Activated CD8-positive, alpha-beta memory T cell treated with anti-CD3 and anti-CD28 coated beads for 24 hours (primary cell): ENCODE measurements around the gene CREBRF.
"Not testable (repeated sequence)": the region's sequence is repeated elsewhere in the genome, so short reads cannot be mapped to it uniquely, and the experiment has no call there.

Experiments used
- DNase-seq: peaks from one replicate; pipeline ENCODE4 v3.0.0-alpha.2; 2020

CREBRF gene, protein sequence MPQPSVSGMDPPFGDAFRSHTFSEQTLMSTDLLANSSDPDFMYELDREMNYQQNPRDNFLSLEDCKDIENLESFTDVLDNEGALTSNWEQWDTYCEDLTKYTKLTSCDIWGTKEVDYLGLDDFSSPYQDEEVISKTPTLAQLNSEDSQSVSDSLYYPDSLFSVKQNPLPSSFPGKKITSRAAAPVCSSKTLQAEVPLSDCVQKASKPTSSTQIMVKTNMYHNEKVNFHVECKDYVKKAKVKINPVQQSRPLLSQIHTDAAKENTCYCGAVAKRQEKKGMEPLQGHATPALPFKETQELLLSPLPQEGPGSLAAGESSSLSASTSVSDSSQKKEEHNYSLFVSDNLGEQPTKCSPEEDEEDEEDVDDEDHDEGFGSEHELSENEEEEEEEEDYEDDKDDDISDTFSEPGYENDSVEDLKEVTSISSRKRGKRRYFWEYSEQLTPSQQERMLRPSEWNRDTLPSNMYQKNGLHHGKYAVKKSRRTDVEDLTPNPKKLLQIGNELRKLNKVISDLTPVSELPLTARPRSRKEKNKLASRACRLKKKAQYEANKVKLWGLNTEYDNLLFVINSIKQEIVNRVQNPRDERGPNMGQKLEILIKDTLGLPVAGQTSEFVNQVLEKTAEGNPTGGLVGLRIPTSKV

DNA sequence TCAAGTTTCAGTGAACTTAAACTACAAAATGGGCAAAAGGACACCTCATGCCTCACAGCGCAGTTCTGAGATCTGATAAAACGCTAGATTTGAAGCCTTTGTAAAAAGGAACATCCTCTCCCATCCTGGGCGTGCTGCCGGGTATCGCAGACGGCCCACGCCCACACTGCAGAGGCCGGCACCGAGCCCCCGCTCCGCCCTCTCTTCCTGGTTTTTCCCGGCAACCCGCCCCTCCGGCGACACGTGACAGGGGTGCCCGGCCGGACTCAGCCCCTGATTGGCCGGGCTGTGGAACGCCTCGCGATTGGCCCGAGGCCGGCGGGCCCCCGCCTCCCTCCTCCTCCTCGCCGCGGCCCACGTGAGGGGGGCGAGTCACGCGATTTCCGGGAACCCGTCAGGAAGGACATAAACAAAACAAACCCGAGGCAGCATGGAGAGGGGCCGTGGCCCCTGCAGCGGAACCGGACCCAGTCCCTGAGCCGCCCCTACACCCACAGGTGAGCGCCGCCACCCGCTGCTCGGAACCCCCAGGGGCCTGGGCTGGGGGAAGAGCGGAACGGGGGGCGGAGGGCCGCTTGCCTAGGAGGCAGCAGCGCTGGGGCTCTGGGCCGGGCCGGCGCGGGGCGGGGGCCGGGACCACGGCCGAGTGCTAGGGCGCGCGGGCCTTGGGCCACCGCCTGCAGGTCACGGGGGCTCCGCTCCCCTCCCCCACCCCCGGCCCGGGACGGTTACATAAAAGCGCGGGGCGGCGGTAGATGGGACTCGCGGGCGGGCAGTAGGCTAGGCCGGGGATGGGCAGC is at the start of gene CREBRF:
Gene CREBRF, plus strand, starts transcription at position 370 of the 800 bp plus-strand sequence. CDS start 24,424 bp downstream, outside the sequence.
- peak; percentile 98 for DNase-seq

DNA sequence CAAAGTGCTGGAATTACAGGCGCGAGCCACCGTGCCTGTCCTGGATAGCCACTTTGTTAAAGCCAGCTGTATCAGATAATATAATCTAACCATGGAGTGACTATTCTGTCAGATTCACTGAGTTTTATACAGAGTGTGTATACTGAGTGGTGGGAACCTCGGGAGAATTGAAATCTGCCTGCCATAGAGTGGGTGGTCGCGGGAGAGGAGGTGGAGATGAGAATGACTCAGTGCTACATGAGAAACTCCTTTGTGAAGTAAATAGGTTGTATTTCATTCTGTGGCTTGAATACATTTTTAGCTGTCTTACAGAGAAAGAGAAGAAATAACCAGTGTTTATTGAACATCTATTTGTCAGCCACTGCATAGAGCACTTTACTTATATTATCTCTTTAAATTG is 46.1 kb upstream of the CREBRF start:
- DNase-seq = no peak

DNA sequence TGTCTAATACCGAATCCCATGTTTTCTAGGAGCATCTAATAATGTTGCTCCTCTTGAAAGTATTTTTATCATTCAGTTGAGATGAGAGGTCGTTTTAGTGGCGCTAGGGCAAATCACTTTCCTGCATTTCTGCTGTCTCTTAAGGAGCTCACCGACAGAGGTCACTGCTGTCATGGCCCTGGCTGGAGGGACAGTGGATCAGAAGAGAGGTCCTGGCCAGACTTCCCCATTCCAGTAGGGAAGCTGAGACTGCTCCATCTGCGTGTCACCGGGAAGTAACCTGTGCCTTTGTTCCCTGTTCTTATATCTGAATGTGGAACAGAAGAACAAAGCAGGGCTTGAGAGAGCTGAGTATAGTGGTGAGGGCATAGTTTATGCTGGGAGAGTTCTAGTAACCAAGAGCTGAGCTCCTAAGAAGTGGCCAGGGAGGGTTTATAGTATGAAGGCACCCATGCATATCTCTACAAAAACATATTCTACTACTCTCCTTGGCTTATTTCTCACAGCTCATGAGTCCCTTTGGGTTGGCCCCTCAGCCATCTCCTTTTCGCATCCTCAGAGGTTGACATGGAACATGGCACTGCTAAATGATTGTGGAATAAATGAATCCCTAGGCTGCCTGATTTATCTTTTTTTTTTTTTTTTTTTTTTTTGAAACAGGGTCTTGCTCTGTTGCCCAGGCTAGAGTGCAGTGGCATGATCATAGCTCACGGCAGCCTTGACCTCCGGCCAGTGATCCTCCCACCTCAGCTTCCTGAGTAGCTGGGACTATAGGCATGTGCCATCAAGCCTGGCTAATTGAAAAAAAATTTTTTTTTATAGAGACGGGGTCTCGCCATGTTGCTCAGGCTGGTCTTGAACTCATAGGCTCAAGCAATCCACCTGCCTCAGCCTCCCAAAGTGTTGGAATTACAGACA is 45.3 kb upstream of the CREBRF start:
- no peak for DNase-seq

DNA sequence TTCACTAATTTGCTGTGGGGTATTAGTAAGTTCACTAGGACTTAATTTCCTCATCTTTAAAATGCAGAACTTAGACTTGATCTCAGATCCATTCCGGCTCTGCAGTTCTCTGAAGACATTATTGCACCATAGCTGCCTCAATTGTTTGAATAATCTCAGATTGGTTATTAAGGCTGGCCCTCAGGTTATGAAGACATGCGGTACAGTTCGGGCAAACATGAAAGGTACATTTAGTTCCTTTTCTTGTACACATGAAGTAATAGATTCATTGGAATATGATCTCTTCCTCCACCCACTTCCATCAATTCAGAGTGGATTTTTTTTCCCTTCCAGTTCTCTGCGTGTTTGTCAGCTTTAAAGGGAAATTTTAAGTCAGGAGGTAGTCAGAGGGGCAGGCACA is 44.6 kb upstream of the CREBRF start:
- no peak for DNase-seq

DNA sequence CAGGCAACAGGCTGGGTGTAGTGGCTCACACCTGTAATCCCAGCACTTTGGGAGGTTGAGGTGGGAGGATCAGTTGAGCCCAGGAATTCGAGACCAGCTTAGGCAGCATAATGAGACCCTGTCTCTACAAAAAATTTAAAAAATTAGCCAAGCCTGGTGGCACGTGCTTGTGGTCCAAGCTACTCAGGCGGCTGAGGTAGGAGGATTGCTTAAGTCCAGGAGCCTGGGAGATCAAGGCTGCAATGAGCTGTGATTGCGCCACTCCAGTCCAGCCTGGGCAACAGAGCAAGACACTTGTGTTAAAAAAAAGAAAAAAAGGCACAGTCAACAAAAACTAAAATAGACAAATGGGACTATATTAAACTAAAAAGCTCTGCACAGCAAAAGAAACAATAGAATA is 43.3 kb upstream of the CREBRF start:
- DNase-seq = no peak

DNA sequence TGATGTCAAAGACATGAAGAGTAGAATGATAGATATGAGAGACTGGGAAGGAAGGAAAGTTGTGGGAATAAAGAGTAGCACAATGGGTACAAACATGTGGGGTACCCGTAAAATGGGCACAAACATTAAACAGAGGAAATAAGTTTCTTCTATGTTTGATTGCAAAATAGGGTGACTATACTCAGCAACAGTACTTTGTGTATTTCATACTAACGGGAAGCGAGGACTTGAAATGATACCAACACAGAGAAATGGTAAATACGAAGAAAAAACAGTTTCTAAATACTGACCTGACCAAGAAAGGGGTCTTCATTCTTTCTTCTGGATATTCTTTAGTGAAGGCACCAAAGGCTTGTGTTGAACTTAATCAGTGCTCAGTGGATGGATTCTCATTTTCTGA is 41.5 kb upstream of the CREBRF start:
- no peak for DNase-seq

DNA sequence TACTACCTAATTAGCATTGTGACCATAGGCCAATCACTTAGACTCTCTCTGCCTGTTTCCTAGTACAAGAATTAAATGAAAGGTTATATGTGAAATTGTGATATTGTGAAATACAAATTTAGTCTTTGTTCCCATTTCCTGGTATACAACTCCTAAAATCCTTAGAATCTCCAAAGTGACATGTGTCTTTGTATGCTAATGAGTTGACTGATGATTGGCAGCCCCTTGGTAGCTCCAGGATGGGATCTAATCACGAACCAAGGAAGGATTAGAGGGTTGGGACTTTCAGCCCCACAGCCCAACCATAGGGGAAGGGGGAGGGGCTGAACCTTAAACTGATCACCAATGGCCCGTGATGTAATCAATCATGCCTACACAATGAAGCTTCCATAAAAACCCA is 41.0 kb upstream of the CREBRF start:
- DNase-seq = no peak

DNA sequence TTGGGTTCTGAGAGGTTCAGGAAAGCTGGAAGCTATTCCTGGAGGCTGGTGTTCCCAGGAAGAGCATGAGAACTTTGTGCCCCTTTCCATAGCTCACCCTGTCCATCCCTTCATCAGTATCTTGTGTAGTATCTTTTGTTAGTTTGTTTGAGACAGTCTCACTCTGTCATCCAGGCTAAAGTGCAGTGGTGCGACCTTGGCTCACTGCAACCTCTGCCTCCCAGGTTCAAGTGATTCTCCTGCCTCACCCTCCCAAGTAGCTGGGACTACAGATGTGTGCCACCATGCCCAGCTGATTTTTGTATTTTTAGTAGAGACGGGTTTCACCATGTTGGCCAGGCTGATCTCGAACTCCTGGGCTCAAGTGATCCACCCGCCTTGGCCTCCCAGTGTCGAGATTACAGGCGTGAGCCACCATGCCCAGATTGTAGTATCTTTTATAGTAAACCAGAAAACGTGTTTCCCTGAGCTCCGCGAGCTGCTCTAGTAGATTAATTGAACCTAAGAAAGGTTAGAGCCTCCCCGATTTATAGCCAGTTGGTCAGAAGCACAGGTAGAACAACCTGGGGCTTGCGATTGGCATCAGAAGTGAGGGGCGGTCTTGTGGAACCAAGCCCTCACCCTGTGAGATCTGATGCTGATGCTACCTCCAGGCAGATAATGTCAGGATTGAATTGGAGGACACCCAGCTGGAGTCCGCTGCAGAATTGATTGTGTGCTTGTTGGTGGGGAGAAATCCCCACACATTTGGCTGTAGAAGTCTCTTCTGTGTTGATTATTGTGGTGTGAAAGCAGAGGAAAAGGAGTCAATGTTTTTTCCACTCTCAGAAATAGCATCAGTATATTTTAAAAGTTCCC is 40.3 kb upstream of the CREBRF start:
- DNase-seq = peak; percentile 15

DNA sequence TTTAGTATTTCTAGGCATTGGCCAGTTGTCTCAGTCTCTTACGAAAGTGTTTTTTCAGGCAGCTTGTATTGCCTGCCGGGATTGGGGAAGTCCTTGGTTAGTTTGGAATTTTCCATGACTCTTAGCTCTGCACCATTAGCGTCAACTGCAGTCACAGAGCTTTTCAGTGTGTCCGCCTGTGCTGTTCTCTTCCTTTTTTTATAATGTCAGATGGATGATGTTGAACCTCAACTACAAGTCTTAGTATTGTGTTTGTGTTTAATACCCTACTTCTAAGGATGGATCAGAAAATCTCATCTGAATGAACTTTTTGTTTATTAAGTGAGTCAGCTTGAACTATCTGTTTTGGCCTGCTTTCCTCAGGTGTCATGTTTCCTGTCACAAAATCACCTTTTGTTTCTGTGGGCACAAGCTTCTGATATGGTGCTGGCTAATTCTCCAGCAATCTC is 39.5 kb upstream of the CREBRF start:
- peak; percentile 7 for DNase-seq

DNA sequence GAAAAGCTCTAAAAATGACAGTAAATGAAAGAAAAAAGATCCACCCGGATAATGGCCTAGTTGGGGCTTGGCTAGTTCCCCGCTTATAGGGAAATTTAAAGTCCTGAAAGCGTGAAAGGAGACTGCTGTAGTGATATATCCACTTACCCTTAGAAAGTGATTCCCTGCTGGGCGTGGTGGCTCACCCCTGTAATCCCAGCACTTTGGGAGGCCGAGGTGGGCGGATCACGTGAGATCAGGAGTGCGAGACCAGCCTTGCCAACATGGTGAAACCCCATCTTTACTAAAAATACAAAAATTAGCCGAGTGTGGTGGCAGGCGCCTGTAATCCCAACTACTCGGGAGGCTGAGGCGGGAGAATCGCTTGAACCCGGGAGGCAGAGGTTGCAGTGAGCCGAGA is 39.1 kb upstream of the CREBRF start:
- peak; percentile 9 for DNase-seq

DNA sequence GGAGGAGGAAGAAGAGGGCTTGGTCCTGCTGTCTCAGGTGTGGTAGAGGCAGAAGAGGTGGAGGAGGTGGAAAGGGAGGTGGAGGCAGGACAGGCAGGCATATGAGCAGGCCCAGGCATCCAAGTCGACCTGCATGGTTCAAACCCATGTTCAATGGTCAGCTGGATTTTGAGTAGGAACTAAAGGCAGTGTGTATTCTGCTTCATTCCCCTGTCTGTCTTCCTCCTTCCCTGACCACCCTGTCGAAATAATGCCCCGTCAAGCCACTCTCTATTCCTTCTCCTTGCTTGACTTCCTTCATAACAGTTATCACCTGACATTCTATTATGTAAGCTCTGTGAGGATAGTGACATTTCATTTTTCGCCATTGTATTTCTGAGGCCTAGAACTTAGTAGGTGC is 37.8 kb upstream of the CREBRF start:
- peak; percentile 19 for DNase-seq

DNA sequence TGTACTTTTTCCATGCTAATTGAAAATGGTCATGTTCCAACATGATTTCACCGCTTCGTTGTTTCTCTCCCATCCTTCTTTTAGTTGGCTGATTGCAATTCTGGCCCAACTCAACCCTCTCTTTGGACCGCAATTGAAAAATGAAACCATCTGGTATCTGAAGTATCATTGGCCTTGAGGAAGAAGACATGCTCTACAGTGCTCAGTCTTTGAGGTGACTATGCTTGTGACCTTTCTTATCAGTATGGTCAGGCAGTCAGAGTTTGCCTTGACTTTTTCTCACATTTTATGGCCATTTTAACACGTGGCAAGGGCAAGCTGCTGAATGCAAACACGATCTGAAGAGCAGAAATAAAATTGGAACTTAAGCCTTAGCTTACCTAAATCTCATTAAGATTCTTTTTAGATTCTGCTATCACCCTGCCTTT is 36.0 kb upstream of the CREBRF start:
- DNase-seq = no peak

DNA sequence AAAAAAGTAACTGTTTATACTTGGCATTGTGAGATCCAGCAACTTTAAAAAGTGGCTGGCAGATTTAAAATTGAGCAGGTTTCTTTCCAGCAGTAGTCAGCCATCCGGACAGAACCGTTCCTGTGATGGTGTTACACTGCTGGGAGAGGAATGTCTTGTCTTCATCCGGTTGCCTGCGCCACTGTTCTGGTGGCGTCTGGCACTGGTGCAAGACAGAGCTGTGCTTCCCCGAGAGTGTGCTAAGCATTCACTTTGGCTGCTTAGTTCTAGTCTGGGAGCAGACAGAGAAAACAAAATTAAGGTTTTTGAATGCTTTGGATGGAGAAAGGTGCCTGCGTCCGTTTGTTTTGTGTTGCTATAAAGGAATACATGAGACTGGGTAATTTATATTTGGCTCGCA is 35.5 kb upstream of the CREBRF start:
- DNase-seq = peak; percentile 43

DNA sequence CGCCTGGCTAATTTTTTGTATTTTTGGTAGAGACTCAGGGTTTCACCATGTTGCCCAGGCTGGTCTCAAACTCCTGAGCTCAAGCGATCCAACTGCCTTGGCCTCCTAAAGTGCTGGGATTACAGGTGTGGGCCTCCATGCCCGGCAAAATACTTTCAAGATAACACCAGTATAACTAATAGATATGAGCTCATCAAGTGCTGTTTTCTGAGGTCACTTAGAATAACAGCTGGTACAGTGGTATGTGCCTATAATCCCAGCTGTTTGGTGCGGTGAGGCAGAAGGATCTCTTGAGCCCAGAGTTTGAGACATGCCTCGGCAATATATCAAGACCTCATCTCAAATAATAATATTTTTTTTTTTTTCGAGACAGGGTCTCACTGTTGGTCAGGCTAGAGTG is 30.5 kb upstream of the CREBRF start:
- no peak for DNase-seq

DNA sequence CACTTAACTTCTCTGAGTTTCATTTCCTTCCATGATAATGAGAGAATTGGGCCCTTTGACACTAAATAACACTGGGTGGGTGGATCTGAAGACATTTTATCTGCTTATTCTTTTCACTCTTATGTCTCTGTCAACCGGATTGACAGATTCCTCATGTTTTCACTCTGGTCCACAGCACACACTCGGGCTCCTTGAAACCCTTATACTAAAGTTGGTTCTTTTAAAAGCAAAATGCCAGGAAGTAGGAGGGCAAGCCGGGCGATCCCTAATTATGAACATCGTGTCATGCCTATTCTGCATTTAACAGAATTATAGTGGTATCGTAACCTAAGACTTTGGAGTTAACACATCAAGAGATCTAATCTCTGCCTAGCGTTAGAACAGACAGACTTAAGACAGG is 28.2 kb upstream of the CREBRF start:
- no peak for DNase-seq

DNA sequence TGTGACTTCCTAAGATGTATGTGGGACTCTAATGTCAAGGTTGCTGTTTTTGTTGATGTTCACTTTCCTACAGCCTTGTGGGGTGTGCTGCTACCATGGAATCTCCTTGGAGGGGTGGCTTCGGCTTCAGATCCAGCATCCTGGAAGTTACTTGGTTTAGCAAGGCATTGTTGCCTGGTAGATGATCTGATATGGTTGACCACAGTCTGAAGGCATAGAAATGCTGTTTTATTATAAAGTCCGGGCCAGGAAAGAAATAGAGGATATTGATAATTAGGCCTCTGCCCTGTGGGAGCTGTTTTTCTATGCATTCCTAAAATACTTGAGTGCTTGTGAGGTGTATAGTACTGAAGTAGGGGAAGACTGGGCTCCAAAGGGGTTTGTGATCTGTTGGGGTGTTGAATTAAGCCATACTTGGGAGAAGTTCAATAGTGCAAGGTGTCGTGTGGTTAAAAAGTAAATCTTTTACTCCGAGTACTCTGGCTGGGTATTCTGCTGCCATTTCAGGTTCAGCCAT is 27.3 kb upstream of the CREBRF start:
- DNase-seq = no peak

DNA sequence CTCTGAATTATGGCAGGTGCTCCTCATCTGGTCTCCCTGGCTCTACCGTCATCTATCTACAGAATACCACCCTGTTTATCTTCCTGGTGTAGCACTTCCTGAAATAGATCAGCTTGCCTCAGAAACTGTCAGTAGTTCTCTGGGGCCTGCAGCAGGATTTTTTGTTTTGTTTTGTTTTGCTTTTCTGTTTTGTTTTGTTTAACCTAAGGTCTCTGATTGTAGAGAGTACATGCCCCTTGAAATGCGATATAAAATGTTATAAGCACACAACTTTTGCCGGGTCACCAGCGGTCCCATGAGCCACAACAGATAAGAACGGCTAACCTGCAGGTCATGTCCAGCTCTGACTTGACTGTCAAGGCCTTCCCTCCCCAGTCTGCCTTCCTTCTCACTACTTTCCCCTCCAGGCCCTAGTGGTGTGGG is 26.6 kb upstream of the CREBRF start:
- DNase-seq = no peak

DNA sequence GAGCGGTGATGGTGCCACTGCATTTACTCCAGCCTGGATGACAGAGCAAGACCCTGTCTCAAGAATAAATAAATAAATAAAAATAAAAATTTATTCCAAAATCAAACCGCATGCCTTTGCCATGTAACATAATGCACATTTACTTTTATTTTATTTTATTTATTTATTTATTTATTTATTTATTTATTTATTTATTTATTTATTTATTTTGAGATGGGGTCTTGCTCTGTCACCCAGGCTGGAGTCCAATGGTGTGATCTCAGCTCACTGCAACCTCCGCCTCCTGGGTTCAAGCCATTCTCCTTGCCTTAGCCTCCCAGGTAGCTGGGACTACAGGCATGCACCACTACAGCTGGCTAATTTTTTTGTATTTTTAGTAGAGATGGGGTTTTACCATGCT is 24.1 kb upstream of the CREBRF start:
- not testable (repeated sequence) for DNase-seq

DNA sequence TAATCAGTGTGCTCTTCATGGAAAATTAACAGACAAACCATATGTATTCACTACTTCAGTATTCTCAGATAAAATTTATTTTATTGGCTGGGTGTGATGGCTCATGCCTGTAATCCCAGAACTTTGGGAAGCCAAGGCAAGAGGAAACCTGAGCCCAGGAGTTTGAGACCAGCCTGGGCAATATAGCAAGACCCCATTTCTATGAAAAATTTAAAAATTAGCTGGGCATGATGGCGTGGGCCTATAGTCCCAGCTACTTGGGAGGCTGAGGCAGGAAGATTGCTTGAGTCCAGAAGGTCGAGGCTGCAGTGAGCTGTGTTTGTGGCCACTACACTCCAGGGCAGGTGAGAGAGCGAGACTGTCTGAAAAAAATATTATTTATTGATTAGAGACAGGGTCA is 23.4 kb upstream of the CREBRF start:
- no peak for DNase-seq

DNA sequence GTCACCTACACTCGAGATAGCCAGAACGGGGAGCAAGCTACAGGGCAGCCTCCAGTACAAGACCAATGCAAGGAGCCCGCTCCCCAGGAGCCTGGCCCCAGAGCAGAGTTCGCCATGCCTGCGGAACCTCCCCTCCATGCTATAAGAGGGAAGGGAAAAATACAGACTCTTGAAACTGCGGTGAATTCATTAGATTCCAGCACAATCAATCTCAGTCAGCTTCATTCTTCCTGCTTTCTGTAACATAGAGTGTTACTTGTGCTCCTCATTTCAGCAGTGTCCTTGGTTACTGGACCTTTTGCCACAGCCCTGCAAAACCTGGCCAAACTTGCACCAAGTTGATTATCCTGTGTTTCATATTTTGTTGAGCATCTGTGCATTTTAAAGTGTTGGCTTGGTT is 22.2 kb upstream of the CREBRF start:
- no peak for DNase-seq
